ENCODE results near the gene ILKAP.

The ILKAP gene

DNA sequence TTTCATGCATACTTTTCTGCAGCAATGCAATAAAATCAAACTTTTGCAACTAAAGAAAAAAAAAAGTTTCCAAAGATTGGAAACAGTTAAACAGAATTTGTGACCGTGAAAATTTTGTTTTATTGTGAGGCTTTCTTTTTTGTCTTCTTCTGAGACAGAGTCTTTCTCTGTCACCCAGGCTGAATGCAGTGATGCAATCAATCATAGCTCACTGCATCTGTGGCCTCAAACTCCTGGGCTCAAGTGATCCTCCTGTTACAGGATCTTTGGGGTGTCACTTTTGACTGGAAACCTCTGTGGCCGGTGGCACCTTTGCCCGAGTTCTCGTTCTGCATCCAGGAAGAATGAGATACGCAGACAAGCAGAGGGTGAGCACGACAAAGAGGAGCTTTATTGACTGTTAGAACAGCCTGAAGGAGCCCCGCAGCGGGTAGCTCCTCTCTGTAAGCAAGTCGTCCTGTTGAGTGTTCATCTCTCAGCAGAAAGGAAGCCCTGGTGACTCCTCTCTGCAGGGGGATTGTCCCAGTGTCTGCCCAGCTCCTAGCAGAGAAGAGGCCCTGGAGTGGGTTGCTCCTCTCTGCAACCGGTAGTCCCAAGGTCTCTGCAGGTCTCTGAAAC is 16.9 kb upstream of the ILKAP start:
- TF ChIP-seq, protein P1, sequence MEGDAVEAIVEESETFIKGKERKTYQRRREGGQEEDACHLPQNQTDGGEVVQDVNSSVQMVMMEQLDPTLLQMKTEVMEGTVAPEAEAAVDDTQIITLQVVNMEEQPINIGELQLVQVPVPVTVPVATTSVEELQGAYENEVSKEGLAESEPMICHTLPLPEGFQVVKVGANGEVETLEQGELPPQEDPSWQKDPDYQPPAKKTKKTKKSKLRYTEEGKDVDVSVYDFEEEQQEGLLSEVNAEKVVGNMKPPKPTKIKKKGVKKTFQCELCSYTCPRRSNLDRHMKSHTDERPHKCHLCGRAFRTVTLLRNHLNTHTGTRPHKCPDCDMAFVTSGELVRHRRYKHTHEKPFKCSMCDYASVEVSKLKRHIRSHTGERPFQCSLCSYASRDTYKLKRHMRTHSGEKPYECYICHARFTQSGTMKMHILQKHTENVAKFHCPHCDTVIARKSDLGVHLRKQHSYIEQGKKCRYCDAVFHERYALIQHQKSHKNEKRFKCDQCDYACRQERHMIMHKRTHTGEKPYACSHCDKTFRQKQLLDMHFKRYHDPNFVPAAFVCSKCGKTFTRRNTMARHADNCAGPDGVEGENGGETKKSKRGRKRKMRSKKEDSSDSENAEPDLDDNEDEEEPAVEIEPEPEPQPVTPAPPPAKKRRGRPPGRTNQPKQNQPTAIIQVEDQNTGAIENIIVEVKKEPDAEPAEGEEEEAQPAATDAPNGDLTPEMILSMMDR (IDR thresholded peaks at IDR 0.05; ENCODE audit: low read length, missing control alignments): no peak
- no peak for DNase-seq (ENCODE audit: low read depth)
- no peak overlapping the region for H3K4me3 ChIP-seq (replicated peaks; ENCODE audit: low read depth, low read length)

DNA sequence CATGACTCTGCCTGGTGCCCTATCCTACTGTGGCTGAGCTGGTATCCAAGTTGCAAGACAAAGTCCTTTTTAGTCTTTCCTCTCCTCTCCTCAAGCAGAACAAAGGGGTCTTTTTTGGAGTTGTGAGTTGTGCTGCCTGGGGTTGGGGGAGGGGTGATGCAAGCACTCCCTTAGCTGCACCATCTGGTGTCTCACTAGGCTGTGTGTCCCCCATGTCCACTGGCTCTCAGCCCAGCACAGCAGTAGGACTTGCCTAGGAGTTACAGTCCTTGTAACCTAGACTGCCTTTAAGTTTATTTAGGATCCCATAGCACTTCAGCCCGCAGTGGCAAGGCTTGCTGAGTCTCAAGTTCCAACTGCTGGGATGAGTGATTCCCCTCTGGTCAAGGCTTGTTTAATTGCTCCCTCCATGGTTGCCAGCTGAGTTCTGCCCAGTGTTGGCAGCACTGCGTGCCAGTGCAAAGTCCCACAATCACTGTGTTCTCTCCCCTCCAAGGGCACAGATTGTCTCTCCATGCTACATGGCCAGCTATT is 13.2 kb upstream of the ILKAP start:
- DNase-seq (ENCODE audit: low read depth): no peak
- H3K4me3 ChIP-seq (replicated peaks; ENCODE audit: low read depth, low read length): no peak overlapping the region
- TF ChIP-seq, protein P1 (IDR thresholded peaks at IDR 0.05; ENCODE audit: low read length, missing control alignments): no peak

DNA sequence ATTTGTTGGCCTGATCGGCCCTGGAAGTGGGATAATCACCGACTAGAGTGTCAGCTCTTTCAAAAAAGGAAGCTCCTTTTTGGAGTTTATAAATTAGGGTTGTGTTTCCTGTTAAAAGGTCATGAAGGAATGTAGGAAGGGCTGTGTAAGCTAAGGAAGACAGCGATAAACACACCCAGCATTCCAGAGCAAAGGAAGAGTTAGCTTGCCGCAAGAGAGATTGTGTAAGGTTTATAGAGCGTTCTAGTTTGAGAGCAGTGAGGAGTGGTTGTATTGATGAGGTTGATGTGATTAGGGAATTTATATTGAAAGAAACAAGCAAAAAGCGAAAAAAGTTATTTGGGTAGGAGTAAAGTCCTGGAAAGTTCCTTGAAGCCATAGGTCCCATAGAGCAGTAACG is 3.5 kb upstream of the ILKAP start:
- no peak overlapping the region for H3K4me3 ChIP-seq (replicated peaks; ENCODE audit: low read depth, low read length)
- no peak for DNase-seq (ENCODE audit: low read depth)
- TF ChIP-seq, protein P1 (IDR thresholded peaks at IDR 0.05; ENCODE audit: low read length, missing control alignments): no peak

DNA sequence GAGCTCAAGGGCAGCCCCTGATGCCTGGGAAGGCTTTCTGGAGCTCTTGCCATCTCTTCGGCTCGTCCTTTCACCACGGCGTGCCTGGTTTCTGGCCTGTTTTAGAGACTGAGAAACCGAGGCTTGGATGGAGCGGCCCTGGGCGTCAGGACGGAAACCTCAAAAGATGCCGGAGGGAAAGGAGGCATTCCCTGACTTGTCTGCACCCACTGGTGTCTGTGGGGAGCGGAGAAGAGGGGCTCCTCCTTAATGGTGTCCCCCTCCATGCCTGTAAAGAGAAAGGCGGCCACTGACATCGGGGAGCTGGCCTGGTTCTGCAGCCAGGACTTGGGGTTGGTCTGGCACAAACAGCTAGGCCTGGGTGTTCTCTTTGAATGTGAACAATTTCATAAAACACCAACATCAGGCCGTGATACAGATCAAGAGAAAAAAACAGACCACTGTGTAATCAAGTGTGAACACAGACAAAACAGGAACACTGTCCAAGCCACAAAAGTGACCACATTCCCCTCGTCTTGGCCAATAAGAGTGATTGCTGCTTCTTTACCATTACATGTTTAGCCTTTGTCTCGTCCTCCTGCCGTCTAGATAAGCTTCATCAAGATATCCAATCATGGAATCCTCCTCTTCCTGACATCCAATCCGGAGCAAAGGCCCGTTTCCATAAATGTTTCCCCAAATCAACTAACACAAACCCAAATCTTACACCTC is 633 bp upstream of the ILKAP start:
- H3K4me3 ChIP-seq (replicated peaks; ENCODE audit: low read depth, low read length): peak overlapping the region; percentile 56
- no peak for DNase-seq (ENCODE audit: low read depth)
- TF ChIP-seq, protein P1 (IDR thresholded peaks at IDR 0.05; ENCODE audit: low read length, missing control alignments): no peak

DNA sequence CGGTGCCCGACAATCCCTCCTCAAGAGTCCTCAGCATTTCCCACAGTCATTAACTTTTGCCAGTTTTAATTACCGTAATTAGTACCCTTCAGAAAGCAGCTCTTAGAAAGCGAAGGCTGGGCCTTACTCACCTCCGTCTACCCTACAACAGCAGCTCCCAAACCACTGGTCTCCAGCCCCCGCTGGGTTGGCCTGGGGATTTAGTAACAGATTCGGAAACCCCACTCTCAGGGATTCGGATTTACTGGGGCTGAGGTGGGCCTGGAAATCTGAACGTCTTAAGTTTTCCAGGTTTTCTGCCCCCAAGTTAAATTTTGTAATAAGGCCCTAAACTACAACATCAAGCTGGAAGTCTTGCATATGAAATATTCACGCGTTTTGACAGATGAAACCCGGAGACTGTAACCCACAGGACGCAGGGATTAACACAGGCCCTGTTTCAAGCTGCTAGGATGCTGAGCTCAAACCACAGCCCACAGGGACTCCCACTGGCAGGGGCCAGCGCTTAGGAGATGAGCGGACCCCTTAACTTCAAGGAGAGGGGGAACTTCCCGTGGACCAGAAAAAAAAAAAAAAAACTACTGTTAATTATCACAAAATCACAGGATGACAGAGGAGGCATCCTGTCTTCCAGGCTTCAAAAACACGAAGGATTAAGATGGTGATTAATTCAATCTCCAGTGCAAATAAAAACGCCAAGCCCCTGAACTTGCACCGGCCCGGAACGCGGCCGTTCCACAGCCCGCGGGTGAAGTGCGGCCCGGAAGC is 985 bp downstream of the ILKAP start:
- TF ChIP-seq, protein P1 (IDR thresholded peaks at IDR 0.05; ENCODE audit: low read length, missing control alignments): no peak
- peak; percentile 21 for DNase-seq (ENCODE audit: low read depth)
- peak overlapping the region; percentile 77 for H3K4me3 ChIP-seq (replicated peaks; ENCODE audit: low read depth, low read length)

DNA sequence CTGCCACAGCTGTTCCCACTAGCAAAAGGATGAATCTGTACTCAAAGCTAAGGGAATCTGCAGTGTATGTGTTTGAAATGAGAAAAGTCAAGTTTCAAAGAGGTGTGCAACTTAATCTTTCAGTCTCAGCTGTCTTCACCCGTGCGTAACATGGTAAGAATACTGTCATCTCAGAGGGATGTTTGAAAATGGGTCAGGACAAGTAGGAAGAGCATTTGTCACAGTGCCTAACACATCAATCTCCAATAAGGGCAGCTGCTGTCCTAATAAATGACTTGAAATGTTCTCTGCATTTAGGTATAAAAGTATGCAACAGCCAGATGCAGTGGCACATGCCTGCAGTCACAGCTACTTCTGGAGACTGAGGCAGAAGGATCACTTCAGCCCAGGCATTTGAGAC is 13.1 kb downstream of the ILKAP start:
- H3K4me3 ChIP-seq (replicated peaks; ENCODE audit: low read depth, low read length): no peak overlapping the region
- TF ChIP-seq, protein P1 (IDR thresholded peaks at IDR 0.05; ENCODE audit: low read length, missing control alignments): no peak
- no peak for DNase-seq (ENCODE audit: low read depth)
